NCI-H1930 (cell line): ENCODE measurements around the gene CYP27A1.
A peak's percentile ranks its signal among the peaks of the same experiment; 100 is the strongest.
"Not testable (repeated sequence)": the region's sequence is repeated elsewhere in the genome, so short reads cannot be mapped to it uniquely, and the experiment has no call there.

Source experiments
- DNase-seq, 2 experiments: peaks; one replicate each; lab custom pipeline; 2025; lab: John Stamatoyannopoulos, UW

CYP27A1 gene

GRCh38 chr2:218831378-218831990 is 49.5 kb downstream of the CYP27A1 start, which contains the start of gene PRKAG3:
Gene PRKAG3, minus strand, starts transcription at chr2:218831803.
- no peak for DNase-seq

- no peak for DNase-seq
Observed at GRCh38 chr2:218832081-218832480, 50.1 kb downstream of the CYP27A1 start.

GRCh38 chr2:218832520-218832919 is 50.6 kb downstream of the CYP27A1 start:
- no peak for DNase-seq

- DNase-seq = no peak
Observed at GRCh38 chr2:218833023-218833609, 51.2 kb downstream of the CYP27A1 start.

GRCh38 chr2:218834685-218835084 is 52.7 kb downstream of the CYP27A1 start:
- no peak for DNase-seq

GRCh38 chr2:218837495-218837894 is 55.5 kb downstream of the CYP27A1 start:
- no peak for DNase-seq

GRCh38 chr2:218839430-218839829 is 57.5 kb downstream of the CYP27A1 start:
- DNase-seq = no peak

- DNase-seq = no peak
Observed at GRCh38 chr2:218839888-218840287, 57.9 kb downstream of the CYP27A1 start.

- DNase-seq = not testable (repeated sequence)
Observed at GRCh38 chr2:218844334-218844733, 62.4 kb downstream of the CYP27A1 start.

GRCh38 chr2:218846963-218847362 is 65.0 kb downstream of the CYP27A1 start:
- not testable (repeated sequence) for DNase-seq

GRCh38 chr2:218849721-218850120 is 67.8 kb downstream of the CYP27A1 start:
- no peak for DNase-seq

GRCh38 chr2:218850796-218851195 is 68.8 kb downstream of the CYP27A1 start:
- DNase-seq = no peak

- DNase-seq = no peak
Observed at GRCh38 chr2:218851286-218851685, 69.3 kb downstream of the CYP27A1 start.

- peak; percentile 16 to 43 for DNase-seq
Observed at GRCh38 chr2:218852911-218853667, 71.1 kb downstream of the CYP27A1 start.

- no peak for DNase-seq
Observed at GRCh38 chr2:218853766-218854165, 71.8 kb downstream of the CYP27A1 start.

GRCh38 chr2:218854860-218855259 is 72.9 kb downstream of the CYP27A1 start:
- no peak for DNase-seq

- DNase-seq = no peak
Observed at GRCh38 chr2:218855305-218856166, 73.6 kb downstream of the CYP27A1 start.

GRCh38 chr2:218856167-218856895 is 74.4 kb downstream of the CYP27A1 start:
- no peak for DNase-seq

- DNase-seq = no peak
Observed at GRCh38 chr2:218856896-218857243, 74.9 kb downstream of the CYP27A1 start.

GRCh38 chr2:218857371-218858137 is 75.6 kb downstream of the CYP27A1 start:
- no peak for DNase-seq

- no peak for DNase-seq
Observed at GRCh38 chr2:218858138-218858445, 76.1 kb downstream of the CYP27A1 start.
